Heart left ventricle (tissue), 16 donors: ENCODE results near the gene NUP42. TPM values are rescaled to one million over a fixed set of nuclear protein-coding genes. Genes with fewer than 3 reads are reported as not detected.

Experiments used
- ATAC-seq, 4 donors: fragments of 200-7000 bp; cut with Tn5 transposase; one replicate each; pipeline ENCODE4 v1.9.1; 2020 to 2022; ENCODE audit warnings: moderate library complexity in 4 of 4, mild to moderate bottlenecking in 3 of 4, moderate number of reproducible peaks in 1 of 4
- DNase-seq, 5 donors: peaks; one replicate each; pipeline ENCODE4 v3.0.0-alpha.2; 2020
- H3K27ac ChIP-seq, 12 donors: fragments of 200-600 bp; sonication (generic) in 4 of 12; one replicate each; pipeline versions ENCODE4 v1.5.0 to v1.8.0; 2016 to 2022; ENCODE audit warnings: mild to moderate bottlenecking in 2 of 12
- H3K27me3 ChIP-seq, 9 donors: fragments of 200-600 bp; sonication (generic) in 2 of 9; one replicate each; pipeline versions ENCODE4 v1.5.1 to v1.8.0; 2016 to 2022; ENCODE audit warnings: mild to moderate bottlenecking in 3 of 9
- H3K36me3 ChIP-seq, 9 donors: fragments of 200-600 bp; sonication (generic) in 2 of 9; one replicate each; pipeline versions ENCODE4 v1.5.0 to v1.8.0; 2018 to 2022; ENCODE audit warnings: mild to moderate bottlenecking in 2 of 9
- H3K4me1 ChIP-seq, 12 donors: fragments of 200-600 bp; sonication (generic) in 4 of 12; one replicate each; pipeline versions ENCODE4 v1.5.0 to v1.8.0; 2016 to 2022; ENCODE audit warnings: mild to moderate bottlenecking in 3 of 12
- H3K4me3 ChIP-seq, 12 donors: fragments of 200-600 bp; sonication (generic) in 4 of 12; one replicate each; pipeline versions ENCODE4 v1.5.0 to v1.8.0; 2017 to 2022; ENCODE audit warnings: mild to moderate bottlenecking in 9 of 12, moderate library complexity in 4 of 12
- H3K9me3 ChIP-seq, 12 donors: fragments of 200-600 bp; sonication (generic) in 4 of 12; one replicate each; pipeline versions ENCODE4 v1.5.0 to v1.8.0; 2016 to 2022; ENCODE audit warnings: mild to moderate bottlenecking in 1 of 12
- POLR2A ChIP-seq, 2 donors: fragments of 450-650 bp; IDR thresholded peaks; one replicate each; pipeline ENCODE4 v1.6.1; 2017; ENCODE audit warnings: antibody characterized with exemption in 2 of 2, mild to moderate bottlenecking in 2 of 2, moderate library complexity in 2 of 2
- WGBS, 4 donors: extraction: QIAGEN DNeasy Blood & Tissue Kit in 2 of 4; methylation state at CpG; one replicate each; pipeline versions ENCODE4 v1.1.5 to v1.1.7; 2013 to 2018; 5-methylcytosine and 5-hydroxymethylcytosine counted together
- intact Hi-C, 10 donors: fragments of 100-400 bp; cut with DNase I; formaldehyde crosslinking; loops; one replicate each; pipeline versions ENCODE4 v1.11.1 to v1.14.2; 2022
- polyA plus RNA-seq, 2 donors: library from polyadenylated mRNA; stranded (reverse); fragments of 200-250 nt; gene quantifications; one replicate each; pipeline ENCODE4 v1.2.3, GENCODE V29; 2013
- total RNA-seq, 9 donors: library from RNA; depleted of rRNA in 2 of 9; stranded (reverse); fragments of >200 nt in 2 of 9; fragmentation: NEBNext Ultra II Directional in 3 of 9; extraction: Animal tissue kit (Norgen Biotek cat#: 25700) in 3 of 9; gene quantifications; one replicate each; pipeline versions ENCODE4 v1.1.0 to v1.2.4, GENCODE V29; 2016 to 2023
- TF ChIP-seq, protein P1 (sequence below), 12 donors: fragments of 200-600 bp; sonication (generic) in 4 of 12; IDR thresholded peaks; one replicate each; pipeline versions ENCODE4 v1.5.0 to v1.8.0; 2018 to 2022; ENCODE audit warnings: antibody characterized with exemption in 12 of 12, mild to moderate bottlenecking in 5 of 12
- donor health status: ischemic (EF 13 %, LVEDD 7.1; RV severe dilation, severe dysfunction).
- donor health status: healthy with polysubstance abuse.
- donor health status: DM: no; HTN: yes; CAD: no.
- donor health status: DM: no; HTN: no; CAD: no.
- donor health status: ischemic (EF 25% LVEDD 6.9; RV normal size, moderate dysfunction).
- donor health status: ischemic (EF 25% LVEDD 5.7; RV mildly dilated, moderate dysfunction).
- donor health status: healthy.
- donor health status: DM: yes; HTN: yes; CAD: no.
- donor health status: ischemic (EF 35%, LVEDD 5.7; RV mildly dilated, moderate dysfunction).
- donor health status: nonischemic (EF 11% LVEDD 7.7; RV severe dilation, severe dysfunction).
- donor health status: DM: yes; HTN: yes; CAD: no.
- donor health status: PGD.
- donor health status: ischemic (EF 29% LVEDD 5.4; RV normal size, mild dysfunction).
- donor health status: nonischemic (EF 23%, LVEDD 6.1; RV moderate dilation, normal function).

NUP42 gene
- total and polyA plus RNA-seq, 11 donors, result 12.7 to 26.1 (median 19.3) TPM

- intact Hi-C loops, result loop anchor here in 3 of 10 donors (5.0 to 10.0 kb wide), 3 partner anchors 38 to 610 kb away; partner anchors contain the start of gene KLHL7 (in 1 of the 3)
- Histone ChIP-seq H3K27ac (no peak overlapping the region), H3K9me3 (no peaks in the 10 kb centered on the region), H3K4me1 (peaks cover 0 to 29% (median 0%) of the 10 kb centered on the region in 12 donors), H3K4me3 (no peak overlapping the region), H3K27me3 (no peaks in the 10 kb centered on the region), H3K36me3 (peaks cover 0 to 58% (median 21%) of the 10 kb centered on the region in 9 donors)
- ATAC-seq (no peak), DNase-seq (no peak)
- WGBS, 4 donors, result 71 to 90% (median 75%) methylated on average over 3 of the region's 3 CpGs
- TF ChIP-seq, protein P1, sequence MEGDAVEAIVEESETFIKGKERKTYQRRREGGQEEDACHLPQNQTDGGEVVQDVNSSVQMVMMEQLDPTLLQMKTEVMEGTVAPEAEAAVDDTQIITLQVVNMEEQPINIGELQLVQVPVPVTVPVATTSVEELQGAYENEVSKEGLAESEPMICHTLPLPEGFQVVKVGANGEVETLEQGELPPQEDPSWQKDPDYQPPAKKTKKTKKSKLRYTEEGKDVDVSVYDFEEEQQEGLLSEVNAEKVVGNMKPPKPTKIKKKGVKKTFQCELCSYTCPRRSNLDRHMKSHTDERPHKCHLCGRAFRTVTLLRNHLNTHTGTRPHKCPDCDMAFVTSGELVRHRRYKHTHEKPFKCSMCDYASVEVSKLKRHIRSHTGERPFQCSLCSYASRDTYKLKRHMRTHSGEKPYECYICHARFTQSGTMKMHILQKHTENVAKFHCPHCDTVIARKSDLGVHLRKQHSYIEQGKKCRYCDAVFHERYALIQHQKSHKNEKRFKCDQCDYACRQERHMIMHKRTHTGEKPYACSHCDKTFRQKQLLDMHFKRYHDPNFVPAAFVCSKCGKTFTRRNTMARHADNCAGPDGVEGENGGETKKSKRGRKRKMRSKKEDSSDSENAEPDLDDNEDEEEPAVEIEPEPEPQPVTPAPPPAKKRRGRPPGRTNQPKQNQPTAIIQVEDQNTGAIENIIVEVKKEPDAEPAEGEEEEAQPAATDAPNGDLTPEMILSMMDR (IDR thresholded peaks at IDR 0.05), result no peak
- TF ChIP-seq POLR2A (IDR thresholded peaks at IDR 0.05), result no peak
These were observed 17.0 kb upstream of the NUP42 start for GRCh38 chr7:23164846-23165245.

GRCh38 chr7:23165316-23165715, 16.5 kb upstream of the NUP42 start:
- TF ChIP-seq, protein P1 (IDR thresholded peaks at IDR 0.05), result no peak
- no peak for TF ChIP-seq POLR2A (IDR thresholded peaks at IDR 0.05)
- H3K4me3 ChIP-seq, result no peak overlapping the region
- peaks cover 0 to 62% (median 21%) of the 10 kb centered on the region in 9 donors for H3K36me3 ChIP-seq
- no peaks in the 10 kb centered on the region for H3K27me3 ChIP-seq
- no peak for ATAC-seq
- H3K4me1 ChIP-seq, result peaks cover 0 to 28% (median 0%) of the 10 kb centered on the region in 12 donors
- intact Hi-C loops, result loop anchor here in 2 of 10 donors (5.0 to 10.0 kb wide), 2 partner anchors 58 to 611 kb away; partner anchors contain the start of gene KLHL7 (in 1 of the 2)
- no peaks in the 10 kb centered on the region for H3K9me3 ChIP-seq
- 93 to 98% (median 97%) methylated on average over 1 of the region's 1 CpG for WGBS, 4 donors
- DNase-seq, result no peak
- no peak overlapping the region for H3K27ac ChIP-seq

DNA sequence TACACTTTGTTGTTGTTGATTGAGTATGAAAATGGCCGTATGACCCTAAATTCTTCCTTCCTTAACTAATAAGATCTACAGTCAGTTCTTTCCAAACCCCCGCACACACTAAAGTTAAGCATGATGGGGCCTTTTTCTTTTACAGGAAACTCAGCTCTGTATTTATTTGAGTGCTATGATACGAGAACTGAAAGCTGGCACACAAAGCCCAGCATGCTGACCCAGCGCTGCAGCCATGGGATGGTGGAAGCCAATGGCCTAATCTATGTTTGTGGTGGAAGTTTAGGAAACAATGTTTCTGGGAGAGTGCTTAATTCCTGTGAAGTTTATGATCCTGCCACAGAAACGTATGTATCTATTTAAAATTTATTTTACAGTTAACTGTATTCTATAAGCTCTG, 14.2 kb upstream of the NUP42 start:
- no peak for TF ChIP-seq POLR2A (IDR thresholded peaks at IDR 0.05)
- TF ChIP-seq, protein P1 (IDR thresholded peaks at IDR 0.05), result no peak
- no peaks in the 10 kb centered on the region for H3K9me3 ChIP-seq
- H3K36me3 ChIP-seq, result peaks cover 0 to 76% (median 25%) of the 10 kb centered on the region in 9 donors
- H3K27me3 ChIP-seq, result no peaks in the 10 kb centered on the region
- peak overlapping the region in 10 of 12 donors; percentile 21 to 79 (median 64) for H3K27ac ChIP-seq
- ATAC-seq (peak in 3 of 4 donors; percentile 45 to 60 (median 53)), DNase-seq (no peak)
- intact Hi-C loops, result loop anchor here in 2 of 10 donors (5.0 to 10.0 kb wide), 2 partner anchors 60 to 613 kb away; partner anchors contain the start of gene KLHL7 (in 1 of the 2)
- H3K4me3 ChIP-seq, result no peak overlapping the region
- peaks cover 0 to 12% (median 0%) of the 10 kb centered on the region in 12 donors for H3K4me1 ChIP-seq
- 69 to 83% (median 78%) methylated on average over 5 of the region's 5 CpGs for WGBS, 4 donors

- peak; percentile 71 to 90 (median 80) for ATAC-seq
- no peaks in the 10 kb centered on the region for H3K27me3 ChIP-seq
- WGBS, 4 donors, result 60 to 76% (median 68%) methylated on average over 8 of the region's 8 CpGs
- intact Hi-C loops, result loop anchor here in 2 of 10 donors (5.0 to 10.0 kb wide), 2 partner anchors 61 to 613 kb away; partner anchors contain the start of gene KLHL7 (in 1 of the 2)
- no peak overlapping the region for H3K4me3 ChIP-seq
- H3K36me3 ChIP-seq, result peaks cover 0 to 82% (median 31%) of the 10 kb centered on the region in 9 donors
- no peak for DNase-seq
- peak overlapping the region; percentile 25 to 79 (median 66) for H3K27ac ChIP-seq
- peaks cover 0 to 12% (median 0%) of the 10 kb centered on the region in 12 donors for H3K4me1 ChIP-seq
- TF ChIP-seq POLR2A (IDR thresholded peaks at IDR 0.05), result no peak
- TF ChIP-seq, protein P1 (IDR thresholded peaks at IDR 0.05), result no peak
- H3K9me3 ChIP-seq, result no peaks in the 10 kb centered on the region
These were observed 13.6 kb upstream of the NUP42 start for GRCh38 chr7:23168111-23168885.
